Smooth muscle cell (in vitro differentiated cells): Measurements from ENCODE around the gene LPP. TPM values are rescaled to one million over a fixed set of nuclear protein-coding genes. Genes with fewer than 3 reads are reported as not detected.

Source experiments
- DNase-seq: peaks from one replicate; lab custom pipeline; 2025; ENCODE audit not compliant: unreplicated experiment; lab: John Stamatoyannopoulos, UW
- H2AFZ ChIP-seq: fragments of 200-600 bp; sonication (generic); 2 replicates; pipeline ENCODE4 v1.6.0; 2016; ENCODE audit warnings: antibody characterized with exemption, low read depth, mild to moderate bottlenecking
- H3F3A ChIP-seq: fragments of 200-600 bp; sonication (generic); 2 replicates; pipeline ENCODE4 v1.6.0; 2017; ENCODE audit warnings: antibody characterized with exemption, low read depth
- H3K27ac ChIP-seq: fragments of 200-600 bp; sonication (generic); 2 replicates; pipeline ENCODE4 v1.5.1; 2016; ENCODE audit warnings: low read depth, mild to moderate bottlenecking
- H3K27me3 ChIP-seq: fragments of 200-600 bp; sonication (generic); 2 replicates; pipeline ENCODE4 v1.6.1; 2016; ENCODE audit warnings: low read depth, mild to moderate bottlenecking
- H3K36me3 ChIP-seq: fragments of 200-600 bp; sonication (generic); 2 replicates; pipeline ENCODE4 v1.5.1; 2016; ENCODE audit warnings: low read depth
- H3K4me1 ChIP-seq: fragments of 200-600 bp; sonication (generic); 2 replicates; pipeline ENCODE4 v1.5.1; 2016; ENCODE audit warnings: low read depth
- H3K4me2 ChIP-seq: fragments of 200-600 bp; sonication (generic); 2 replicates; pipeline ENCODE4 v1.6.0; 2016; ENCODE audit warnings: mild to moderate bottlenecking
- H3K4me3 ChIP-seq: fragments of 200-600 bp; sonication (generic); 2 replicates; pipeline ENCODE4 v1.5.1; 2016; ENCODE audit warnings: mild to moderate bottlenecking
- H3K79me2 ChIP-seq: fragments of 200-600 bp; sonication (generic); 2 replicates; pipeline ENCODE4 v1.6.0; 2016; ENCODE audit warnings: low read depth, mild to moderate bottlenecking
- H3K9ac ChIP-seq: fragments of 200-600 bp; sonication (generic); 2 replicates; pipeline ENCODE4 v1.6.0; 2016; ENCODE audit warnings: low read depth
- H3K9me3 ChIP-seq: fragments of 200-600 bp; sonication (generic); replicated peaks from 2 replicates; pipeline ENCODE4 v1.5.1; 2016; ENCODE audit warnings: low read depth
- H4K20me1 ChIP-seq: fragments of 200-600 bp; sonication (generic); 2 replicates; pipeline ENCODE4 v1.6.0; 2016; ENCODE audit warnings: low read depth
- CTCF ChIP-seq: fragments of 200-600 bp; sonication (generic); IDR thresholded peaks from 2 replicates; pipeline ENCODE4 v1.5.1; 2017; ENCODE audit warnings: borderline replicate concordance, mild to moderate bottlenecking, antibody characterized with exemption; ENCODE audit not compliant: insufficient read depth, poor library complexity, severe bottlenecking
- WGBS: methylation state at CpG from one replicate; pipeline ENCODE4 v1.1.7; 2016; ENCODE audit warnings: low lambda C conversion rate; 5-methylcytosine and 5-hydroxymethylcytosine counted together
- polyA plus RNA-seq: library from polyadenylated mRNA; unstranded; fragments of >200 nt; fragmentation: Nextera tagmentation; extraction: Ambion mirVana; gene quantifications from 2 replicates; pipeline ENCODE4 v1.2.1, GENCODE V29; 2016
- total RNA-seq: library from RNA; depleted of rRNA; stranded (reverse); fragments of >200 nt; gene quantifications from 2 replicates; pipeline ENCODE4 v1.2.3, GENCODE V29; 2014

Gene LPP
- total and polyA plus RNA-seq, 2 experiments from 2014 or later = 42.3 to 128 TPM

- no peak for DNase-seq
- H3K79me2 ChIP-seq = peaks cover 68% of the 10 kb centered on the region
- no peak overlapping the region for H3K9ac ChIP-seq
These were observed 318.4 kb downstream of the LPP start for GRCh38 chr3:188472336-188472735.

GRCh38 chr3:188473045-188473444 is 319.1 kb downstream of the LPP start:
- H3K4me3 ChIP-seq = no peak overlapping the region
- peaks cover 42% of the 10 kb centered on the region for H4K20me1 ChIP-seq
- no peaks in the 10 kb centered on the region for H3K9me3 ChIP-seq
- no peaks in the 10 kb centered on the region for H3K4me1 ChIP-seq
- 98% methylated on average over 2 of the region's 2 CpGs for WGBS
- no peak for DNase-seq
- no peak overlapping the region for H3K27ac ChIP-seq
- TF ChIP-seq CTCF = no peak
- H3K36me3 ChIP-seq = no peaks in the 10 kb centered on the region
- H3K9ac ChIP-seq = no peak overlapping the region
- peaks cover 3% of the 10 kb centered on the region for H3F3A ChIP-seq
- no peak overlapping the region for H2AFZ ChIP-seq
- no peaks in the 10 kb centered on the region for H3K27me3 ChIP-seq
- peaks cover 73% of the 10 kb centered on the region for H3K79me2 ChIP-seq
- no peak overlapping the region for H3K4me2 ChIP-seq

More at GRCh38 chr3:188472336-188472735, 318.4 kb downstream of the LPP start:
- Histone ChIP-seq H3F3A (peaks cover 3% of the 10 kb centered on the region), H3K27ac (no peak overlapping the region), H3K36me3 (no peaks in the 10 kb centered on the region), H3K27me3 (no peaks in the 10 kb centered on the region), H3K4me2 (no peak overlapping the region), H2AFZ (no peak overlapping the region), H3K4me3 (no peak overlapping the region), H3K9me3 (no peaks in the 10 kb centered on the region), H4K20me1 (peaks cover 35% of the 10 kb centered on the region), H3K4me1 (no peaks in the 10 kb centered on the region)
- 96% methylated on average over 1 of the region's 1 CpG for WGBS
- no peak for TF ChIP-seq CTCF

- Histone ChIP-seq H3K27me3 (no peaks in the 10 kb centered on the region), H4K20me1 (peaks cover 43% of the 10 kb centered on the region), H3K4me2 (no peak overlapping the region), H3F3A (peaks cover 3% of the 10 kb centered on the region), H3K79me2 (peaks cover 78% of the 10 kb centered on the region), H2AFZ (no peak overlapping the region), H3K4me1 (no peaks in the 10 kb centered on the region), H3K36me3 (no peaks in the 10 kb centered on the region), H3K9ac (no peak overlapping the region), H3K4me3 (no peak overlapping the region), H3K27ac (no peak overlapping the region), H3K9me3 (no peaks in the 10 kb centered on the region)
- no peak for TF ChIP-seq CTCF
- WGBS = 98% methylated on average over 2 of the region's 2 CpGs
- DNase-seq = no peak
These were observed 319.8 kb downstream of the LPP start for GRCh38 chr3:188473591-188474288.

- Histone ChIP-seq H3F3A (no peaks in the 10 kb centered on the region), H3K4me3 (no peak overlapping the region), H2AFZ (no peak overlapping the region), H3K36me3 (no peaks in the 10 kb centered on the region), H3K9me3 (no peaks in the 10 kb centered on the region), H3K9ac (no peak overlapping the region), H3K4me1 (no peaks in the 10 kb centered on the region), H3K27ac (no peak overlapping the region), H3K27me3 (no peaks in the 10 kb centered on the region), H3K4me2 (no peak overlapping the region), H4K20me1 (peaks cover 42% of the 10 kb centered on the region), H3K79me2 (peaks cover 68% of the 10 kb centered on the region)
- DNase-seq = no peak
- no peak for TF ChIP-seq CTCF
- WGBS = 91% methylated on average over 4 of the region's 4 CpGs
These were observed 323.0 kb downstream of the LPP start for GRCh38 chr3:188476935-188477334.
